NAMALWA (cell line): ENCODE data around the gene ALK.

Experiments
- DNase-seq: peaks from one replicate; pipeline ENCODE4 v3.0.0-alpha.2; 2015; ENCODE audit warnings: low spot score

The ALK gene

GRCh38 chr2:29706171-29706720 is 215.1 kb downstream of the ALK start:
- no peak for DNase-seq

- DNase-seq: no peak
Observed at GRCh38 chr2:29705616-29706015, 215.8 kb downstream of the ALK start.

- no peak for DNase-seq
Observed at GRCh38 chr2:29703336-29703735, 218.1 kb downstream of the ALK start.

- DNase-seq: no peak
Observed at GRCh38 chr2:29702276-29702675, 219.1 kb downstream of the ALK start.

- no peak for DNase-seq
Observed at GRCh38 chr2:29700560-29700959, 220.8 kb downstream of the ALK start.

GRCh38 chr2:29699045-29699444 is 222.3 kb downstream of the ALK start:
- DNase-seq: no peak

GRCh38 chr2:29698216-29698615 is 223.2 kb downstream of the ALK start:
- no peak for DNase-seq

- DNase-seq: no peak
Observed at GRCh38 chr2:29697715-29698114, 223.7 kb downstream of the ALK start.

- DNase-seq: no peak
Observed at GRCh38 chr2:29697181-29697580, 224.2 kb downstream of the ALK start.

GRCh38 chr2:29694741-29695140 is 226.6 kb downstream of the ALK start:
- DNase-seq: no peak

- no peak for DNase-seq
Observed at GRCh38 chr2:29691391-29691950, 229.9 kb downstream of the ALK start.

- no peak for DNase-seq
Observed at GRCh38 chr2:29689666-29690065, 231.7 kb downstream of the ALK start.

- DNase-seq: no peak
Observed at GRCh38 chr2:29688429-29688828, 233.0 kb downstream of the ALK start.

- DNase-seq: no peak
Observed at GRCh38 chr2:29687121-29687520, 234.3 kb downstream of the ALK start.

GRCh38 chr2:29676886-29677453 is 244.4 kb downstream of the ALK start:
- no peak for DNase-seq

GRCh38 chr2:29664578-29664977 is 256.8 kb downstream of the ALK start:
- DNase-seq: no peak

- no peak for DNase-seq
Observed at GRCh38 chr2:29663268-29663667, 258.1 kb downstream of the ALK start.

- no peak for DNase-seq
Observed at GRCh38 chr2:29662861-29663260, 258.5 kb downstream of the ALK start.

- DNase-seq: no peak
Observed at GRCh38 chr2:29660201-29660600, 261.2 kb downstream of the ALK start.

GRCh38 chr2:29659178-29659577 is 262.2 kb downstream of the ALK start:
- no peak for DNase-seq

- DNase-seq: no peak
Observed at GRCh38 chr2:29657674-29658073, 263.7 kb downstream of the ALK start.

GRCh38 chr2:29655391-29656086 is 265.8 kb downstream of the ALK start:
- DNase-seq: no peak

- no peak for DNase-seq
Observed at GRCh38 chr2:29650631-29651097, 270.7 kb downstream of the ALK start.
